Measurements from ENCODE around the gene KLC1. TPM values are rescaled to one million over a fixed set of nuclear protein-coding genes. Genes with fewer than 3 reads are reported as not detected.

The KLC1 gene
- total and polyA plus RNA-seq, 2 of the 8 experiments (the other 6 are each of a cell fraction or from before 2014, with no cell fraction given), result 84.6 to 134 TPM

- no peak for TF ChIP-seq CHD1 (IDR thresholded peaks at IDR 0.05; ENCODE audit: low read depth, low read length)
These were observed 38.7 kb downstream of the KLC1 start (continued) for GRCh38 chr14:103667671-103668070.
